ENCODE results near the gene FAM20C.

Gene FAM20C

DNA sequence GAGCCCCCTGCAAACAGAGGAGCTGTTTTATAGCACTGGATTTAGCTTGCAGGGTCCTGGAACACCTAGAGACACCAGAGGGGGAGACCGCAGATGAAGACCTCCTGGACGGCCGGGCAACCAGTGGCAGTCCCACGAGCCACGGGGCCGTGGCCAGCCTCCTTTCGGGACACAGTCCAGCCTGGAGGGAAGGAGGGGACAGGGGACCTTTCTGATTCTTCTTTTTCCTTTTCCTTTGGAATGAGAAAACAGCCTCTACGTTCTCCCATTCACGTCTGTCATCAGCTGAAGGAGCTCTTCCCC lies 35.4 kb upstream of the FAM20C start:
- DNase-seq (ENCODE audit: low read depth in 1 of 2, low spot score in 1 of 2): no peak
- H3K27me3 ChIP-seq (ENCODE audit: insufficient read depth, poor library complexity, severe bottlenecking): no peaks in the 10 kb centered on the region

GRCh38 chr7:157771-158625 lies 34.4 kb upstream of the FAM20C start:
- TF ChIP-seq POLR2AphosphoS5 (IDR thresholded peaks at IDR 0.05; ENCODE audit: low read depth) (no peak), SPI1 (IDR thresholded peaks at IDR 0.05; ENCODE audit: borderline replicate concordance, low read depth) (no peak), GABPA (IDR thresholded peaks at IDR 0.05; ENCODE audit: low read depth) (no peak)
- TF ChIP-seq, protein P1, sequence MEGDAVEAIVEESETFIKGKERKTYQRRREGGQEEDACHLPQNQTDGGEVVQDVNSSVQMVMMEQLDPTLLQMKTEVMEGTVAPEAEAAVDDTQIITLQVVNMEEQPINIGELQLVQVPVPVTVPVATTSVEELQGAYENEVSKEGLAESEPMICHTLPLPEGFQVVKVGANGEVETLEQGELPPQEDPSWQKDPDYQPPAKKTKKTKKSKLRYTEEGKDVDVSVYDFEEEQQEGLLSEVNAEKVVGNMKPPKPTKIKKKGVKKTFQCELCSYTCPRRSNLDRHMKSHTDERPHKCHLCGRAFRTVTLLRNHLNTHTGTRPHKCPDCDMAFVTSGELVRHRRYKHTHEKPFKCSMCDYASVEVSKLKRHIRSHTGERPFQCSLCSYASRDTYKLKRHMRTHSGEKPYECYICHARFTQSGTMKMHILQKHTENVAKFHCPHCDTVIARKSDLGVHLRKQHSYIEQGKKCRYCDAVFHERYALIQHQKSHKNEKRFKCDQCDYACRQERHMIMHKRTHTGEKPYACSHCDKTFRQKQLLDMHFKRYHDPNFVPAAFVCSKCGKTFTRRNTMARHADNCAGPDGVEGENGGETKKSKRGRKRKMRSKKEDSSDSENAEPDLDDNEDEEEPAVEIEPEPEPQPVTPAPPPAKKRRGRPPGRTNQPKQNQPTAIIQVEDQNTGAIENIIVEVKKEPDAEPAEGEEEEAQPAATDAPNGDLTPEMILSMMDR (IDR thresholded peaks at IDR 0.05; ENCODE audit: insufficient read depth, low read length): no peak
- TF ChIP-seq, protein P2, sequence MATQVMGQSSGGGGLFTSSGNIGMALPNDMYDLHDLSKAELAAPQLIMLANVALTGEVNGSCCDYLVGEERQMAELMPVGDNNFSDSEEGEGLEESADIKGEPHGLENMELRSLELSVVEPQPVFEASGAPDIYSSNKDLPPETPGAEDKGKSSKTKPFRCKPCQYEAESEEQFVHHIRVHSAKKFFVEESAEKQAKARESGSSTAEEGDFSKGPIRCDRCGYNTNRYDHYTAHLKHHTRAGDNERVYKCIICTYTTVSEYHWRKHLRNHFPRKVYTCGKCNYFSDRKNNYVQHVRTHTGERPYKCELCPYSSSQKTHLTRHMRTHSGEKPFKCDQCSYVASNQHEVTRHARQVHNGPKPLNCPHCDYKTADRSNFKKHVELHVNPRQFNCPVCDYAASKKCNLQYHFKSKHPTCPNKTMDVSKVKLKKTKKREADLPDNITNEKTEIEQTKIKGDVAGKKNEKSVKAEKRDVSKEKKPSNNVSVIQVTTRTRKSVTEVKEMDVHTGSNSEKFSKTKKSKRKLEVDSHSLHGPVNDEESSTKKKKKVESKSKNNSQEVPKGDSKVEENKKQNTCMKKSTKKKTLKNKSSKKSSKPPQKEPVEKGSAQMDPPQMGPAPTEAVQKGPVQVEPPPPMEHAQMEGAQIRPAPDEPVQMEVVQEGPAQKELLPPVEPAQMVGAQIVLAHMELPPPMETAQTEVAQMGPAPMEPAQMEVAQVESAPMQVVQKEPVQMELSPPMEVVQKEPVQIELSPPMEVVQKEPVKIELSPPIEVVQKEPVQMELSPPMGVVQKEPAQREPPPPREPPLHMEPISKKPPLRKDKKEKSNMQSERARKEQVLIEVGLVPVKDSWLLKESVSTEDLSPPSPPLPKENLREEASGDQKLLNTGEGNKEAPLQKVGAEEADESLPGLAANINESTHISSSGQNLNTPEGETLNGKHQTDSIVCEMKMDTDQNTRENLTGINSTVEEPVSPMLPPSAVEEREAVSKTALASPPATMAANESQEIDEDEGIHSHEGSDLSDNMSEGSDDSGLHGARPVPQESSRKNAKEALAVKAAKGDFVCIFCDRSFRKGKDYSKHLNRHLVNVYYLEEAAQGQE (IDR thresholded peaks at IDR 0.05; ENCODE audit: insufficient replicate concordance, low read depth): no peak
- no peak for DNase-seq (ENCODE audit: low read depth in 1 of 2, low spot score in 1 of 2)
- no peaks in the 10 kb centered on the region for H3K27me3 ChIP-seq (ENCODE audit: insufficient read depth, poor library complexity, severe bottlenecking)
- H3K4me3 ChIP-seq (replicated peaks; ENCODE audit: insufficient read depth, low read length): no peak overlapping the region
- no peak overlapping the region for H3K27ac ChIP-seq (replicated peaks)

More for the DNA sequence above, 35.4 kb upstream of the FAM20C start:
- TF ChIP-seq GABPA (IDR thresholded peaks at IDR 0.05; ENCODE audit: low read depth) (no peak), SPI1 (IDR thresholded peaks at IDR 0.05; ENCODE audit: borderline replicate concordance, low read depth) (no peak), POLR2AphosphoS5 (IDR thresholded peaks at IDR 0.05; ENCODE audit: low read depth) (no peak)
- TF ChIP-seq, protein P1 (IDR thresholded peaks at IDR 0.05; ENCODE audit: insufficient read depth, low read length): no peak
- TF ChIP-seq, protein P2 (IDR thresholded peaks at IDR 0.05; ENCODE audit: insufficient replicate concordance, low read depth): no peak
- Histone ChIP-seq H3K4me3 (replicated peaks; ENCODE audit: insufficient read depth, low read length) (no peak overlapping the region), H3K27ac (replicated peaks) (no peak overlapping the region)

DNA sequence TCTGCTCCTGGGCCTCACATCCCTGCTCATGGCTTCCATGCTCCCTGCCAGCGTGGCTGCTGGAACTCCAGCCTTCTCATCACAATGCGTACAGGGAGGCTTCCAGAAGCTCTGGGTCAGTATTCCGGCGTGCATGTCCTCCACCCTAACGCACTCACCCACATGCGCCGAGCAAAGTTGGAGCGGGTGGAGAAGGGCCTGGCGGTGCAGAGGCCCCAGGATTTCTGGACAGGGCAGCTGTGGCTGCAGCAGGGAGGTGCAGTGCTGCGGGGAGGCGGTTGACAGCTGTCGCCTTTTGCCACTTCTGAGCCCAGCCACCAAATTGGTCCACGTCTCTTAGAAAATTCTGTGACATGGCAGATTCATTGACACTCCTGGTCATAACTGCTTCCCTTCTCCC lies 33.6 kb upstream of the FAM20C start:
- Histone ChIP-seq H3K27me3 (ENCODE audit: insufficient read depth, poor library complexity, severe bottlenecking) (no peaks in the 10 kb centered on the region), H3K4me3 (replicated peaks; ENCODE audit: insufficient read depth, low read length) (no peak overlapping the region), H3K27ac (replicated peaks) (no peak overlapping the region)
- DNase-seq (ENCODE audit: low read depth in 1 of 2, low spot score in 1 of 2): no peak
- TF ChIP-seq POLR2AphosphoS5 (IDR thresholded peaks at IDR 0.05; ENCODE audit: low read depth) (no peak), GABPA (IDR thresholded peaks at IDR 0.05; ENCODE audit: low read depth) (no peak), SPI1 (IDR thresholded peaks at IDR 0.05; ENCODE audit: borderline replicate concordance, low read depth) (no peak)
- TF ChIP-seq, protein P1 (IDR thresholded peaks at IDR 0.05; ENCODE audit: insufficient read depth, low read length): no peak
- TF ChIP-seq, protein P2 (IDR thresholded peaks at IDR 0.05; ENCODE audit: insufficient replicate concordance, low read depth): no peak

All from HL-60 (cell line).